HG02759 (cell line): ENCODE results near the gene FIP1L1.
"Not testable (repeated sequence)": the region's sequence is repeated elsewhere in the genome, so short reads cannot be mapped to it uniquely, and the experiment has no call there.

ENCODE experiments used
- ATAC-seq: cut with Tn5 transposase; IDR thresholded peaks from one replicate; pipeline ENCODE4 v1.9.1; 2021; ENCODE audit warnings: mild to moderate bottlenecking, moderate library complexity; ENCODE audit not compliant: unreplicated experiment

FIP1L1 gene

GRCh38 chr4:53376900-53377299 lies 541 bp upstream of the FIP1L1 start:
- ATAC-seq, result no peak

GRCh38 chr4:53378171-53378482 lies 686 bp downstream of the FIP1L1 start:
- no peak for ATAC-seq

- no peak for ATAC-seq
Observed at GRCh38 chr4:53380221-53380620, 2.8 kb downstream of the FIP1L1 start.

DNA sequence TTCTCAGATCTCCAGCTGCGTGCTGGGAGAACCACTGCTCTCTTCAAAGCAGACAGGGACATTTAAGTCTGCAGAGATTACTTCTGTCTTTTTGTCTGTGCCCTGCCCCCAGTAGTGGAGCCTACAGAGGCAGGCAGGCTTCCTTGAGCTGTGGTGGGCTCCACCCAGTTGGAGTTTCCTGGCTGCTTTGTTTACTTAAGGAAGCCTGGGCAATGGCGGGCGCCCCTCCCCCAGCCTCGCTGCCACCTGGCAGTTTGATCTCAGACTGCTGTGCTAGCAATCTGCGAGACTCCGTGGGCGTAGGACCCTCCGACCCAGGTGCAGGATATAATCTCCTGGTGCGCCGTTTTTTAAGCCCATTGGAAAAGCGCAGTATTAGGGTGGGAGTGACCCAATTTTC lies 32.0 kb downstream of the FIP1L1 start:
- ATAC-seq, result not testable (repeated sequence)

- ATAC-seq, result no peak
Observed at GRCh38 chr4:53419208-53419607, 41.8 kb downstream of the FIP1L1 start.

- no peak for ATAC-seq
Observed at GRCh38 chr4:53421791-53422190, 44.4 kb downstream of the FIP1L1 start.

- ATAC-seq, result no peak
Observed at GRCh38 chr4:53422367-53422766, 44.9 kb downstream of the FIP1L1 start.

DNA sequence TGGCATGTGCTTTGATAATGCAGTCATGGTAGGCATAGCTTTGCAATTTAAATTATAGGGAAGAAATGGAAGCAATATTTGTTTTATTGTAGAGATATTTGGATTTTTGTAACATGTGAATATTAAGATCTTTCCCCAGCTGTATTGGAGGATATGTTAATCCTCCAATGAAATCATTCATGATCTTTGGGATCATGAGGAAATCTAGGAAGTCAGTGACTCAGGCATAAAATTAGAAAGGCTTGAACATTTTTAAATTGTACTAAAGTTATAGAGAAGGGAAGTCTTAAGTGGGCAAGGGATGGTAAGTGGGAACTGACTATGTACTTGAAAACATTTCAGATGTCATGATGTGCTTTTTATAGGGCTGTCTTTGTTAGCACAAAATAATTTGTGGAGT lies 46.8 kb downstream of the FIP1L1 start:
- no peak for ATAC-seq

DNA sequence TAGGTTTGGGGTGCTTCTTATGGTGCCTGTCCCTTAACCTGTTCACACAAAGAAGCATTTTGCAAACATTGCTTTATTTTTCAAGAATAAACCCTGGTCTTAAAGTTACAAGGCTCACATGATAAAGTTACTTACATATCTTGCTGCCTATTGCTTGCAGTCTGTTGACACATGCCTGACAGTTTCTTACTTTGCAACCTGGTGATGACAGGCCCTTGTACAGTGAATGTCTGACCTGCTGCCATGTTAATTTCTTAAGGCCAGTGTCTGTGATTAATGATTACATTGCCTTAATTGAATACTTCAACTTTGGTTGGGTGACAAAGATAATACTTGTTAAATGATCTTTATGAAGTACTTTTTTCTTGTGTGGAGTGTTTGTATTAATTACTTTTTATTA lies 49.9 kb downstream of the FIP1L1 start:
- ATAC-seq, result no peak

DNA sequence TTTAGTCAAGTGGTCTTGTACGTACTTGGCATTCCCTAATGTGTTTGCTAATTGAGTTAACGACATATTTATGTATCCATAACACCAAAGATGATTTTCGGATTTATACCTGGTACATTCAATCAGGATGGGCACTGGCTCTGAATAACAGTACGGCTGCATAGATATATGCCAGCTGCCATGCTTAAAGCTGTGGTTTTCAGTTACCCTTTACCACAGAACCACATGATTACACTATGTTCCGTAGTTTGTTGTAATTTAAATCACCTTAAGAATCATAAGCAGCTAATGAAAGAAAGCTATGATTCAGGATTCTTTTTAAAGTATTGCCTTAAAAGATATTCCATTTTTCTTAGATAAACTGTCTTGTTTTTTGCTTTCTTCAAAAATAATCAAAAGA lies 53.6 kb downstream of the FIP1L1 start:
- no peak for ATAC-seq

GRCh38 chr4:53432528-53433424 lies 55.3 kb downstream of the FIP1L1 start:
- ATAC-seq, result peak; percentile 79

GRCh38 chr4:53436251-53436650 lies 58.8 kb downstream of the FIP1L1 start:
- no peak for ATAC-seq

- ATAC-seq, result no peak
Observed at GRCh38 chr4:53441564-53441963, 64.1 kb downstream of the FIP1L1 start.

DNA sequence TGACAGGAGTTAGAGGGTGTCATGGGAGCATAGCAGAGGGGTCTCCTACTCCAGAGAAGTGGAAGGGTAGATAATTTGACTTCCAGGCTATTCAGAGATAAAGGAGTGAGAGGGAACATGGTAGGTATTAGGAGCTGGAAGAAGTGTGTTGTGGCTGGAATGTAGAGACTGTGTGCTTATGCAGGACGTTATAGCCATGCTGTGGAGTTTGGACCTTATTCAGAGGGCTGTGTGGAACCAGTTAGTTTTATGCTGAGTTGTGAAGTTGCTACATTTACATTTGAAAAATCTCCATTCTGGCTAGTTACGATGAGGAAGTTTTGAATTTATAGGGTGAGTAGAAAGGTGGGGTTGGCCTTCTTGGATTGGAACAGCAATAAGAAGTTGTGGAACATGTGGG lies 67.5 kb downstream of the FIP1L1 start:
- ATAC-seq, result no peak

- ATAC-seq, result no peak
Observed at GRCh38 chr4:53450773-53451172, 73.3 kb downstream of the FIP1L1 start.

DNA sequence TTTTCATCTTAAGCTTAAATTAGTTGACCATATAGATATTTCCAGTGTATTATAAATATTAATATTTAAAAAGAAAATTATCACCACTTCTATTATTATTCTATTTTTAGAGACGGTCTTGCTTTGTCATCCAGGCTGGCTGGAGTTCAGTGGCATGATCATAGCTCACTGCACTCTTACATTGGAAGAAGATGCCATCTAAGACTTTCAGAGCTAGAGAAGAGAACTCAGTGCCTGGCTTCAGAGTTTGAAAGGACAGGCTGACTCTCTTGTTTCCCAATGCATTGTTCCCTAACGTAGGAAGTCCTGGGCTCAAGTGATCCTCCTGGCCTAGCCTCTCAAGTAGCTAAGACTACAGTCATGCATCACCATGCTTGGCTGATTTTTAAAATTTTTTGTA lies 75.9 kb downstream of the FIP1L1 start:
- ATAC-seq, result no peak

DNA sequence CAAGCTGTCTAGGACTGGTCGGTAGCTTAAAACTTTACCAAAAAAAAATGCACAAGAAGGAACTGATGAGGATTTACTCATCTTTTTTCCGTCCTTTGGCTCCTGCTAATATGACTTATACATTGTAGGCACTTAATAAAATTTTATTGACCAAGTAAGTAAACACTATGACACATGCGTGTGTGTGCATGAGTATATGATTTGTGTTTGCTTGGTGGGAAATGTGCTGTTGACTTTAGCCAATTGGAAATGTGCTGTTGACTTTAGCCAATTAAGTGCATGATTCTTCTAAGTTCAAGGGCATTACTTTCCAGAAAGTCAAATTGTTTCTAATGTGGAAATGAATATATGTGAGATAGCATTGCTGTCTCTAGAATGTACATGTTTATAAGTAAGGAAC lies 78.3 kb downstream of the FIP1L1 start:
- no peak for ATAC-seq

- ATAC-seq, result no peak
Observed at GRCh38 chr4:53456178-53456577, 78.7 kb downstream of the FIP1L1 start.

GRCh38 chr4:53459548-53459947 lies 82.1 kb downstream of the FIP1L1 start:
- no peak for ATAC-seq

- ATAC-seq, result no peak
Observed at GRCh38 chr4:53461244-53461643, 83.8 kb downstream of the FIP1L1 start.

DNA sequence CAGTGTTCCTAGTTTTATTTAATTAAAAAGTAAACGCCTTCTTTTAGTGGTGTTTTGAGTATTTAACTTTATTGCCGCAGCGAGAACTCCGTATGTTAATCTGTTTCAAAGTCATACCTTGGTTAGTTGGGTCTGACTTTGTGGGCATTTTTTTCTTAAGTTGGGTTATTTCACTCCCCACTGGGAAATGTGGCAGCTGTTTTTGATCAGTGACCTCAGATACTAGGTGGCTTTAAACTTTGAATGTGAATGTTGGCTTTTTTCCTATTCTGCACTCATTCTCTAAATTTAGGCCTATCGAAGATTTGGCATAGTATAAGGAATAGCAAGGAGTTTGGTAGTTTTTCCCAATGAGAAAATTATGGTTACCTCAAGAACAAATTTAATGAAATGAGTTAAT lies 85.9 kb downstream of the FIP1L1 start:
- ATAC-seq, result no peak

GRCh38 chr4:53465281-53465680 lies 87.8 kb downstream of the FIP1L1 start:
- ATAC-seq, result no peak

- no peak for ATAC-seq
Observed at GRCh38 chr4:53465891-53466290, 88.5 kb downstream of the FIP1L1 start.
